GM12878 (cell line): ENCODE measurements around the gene VPS13C. TPM values are rescaled to one million over a fixed set of nuclear protein-coding genes. Genes with fewer than 3 reads are reported as not detected.

ENCODE experiments used
- BHLHE40 ChIP-seq, 2 experiments: fragments of 450-650 bp in 1 of 2; IDR thresholded peaks; 2 replicates each; pipeline ENCODE4 v1.6.1; 2011 to 2017; ENCODE audit warnings: low read depth in 2 of 2, borderline replicate concordance in 1 of 2, improper control_type of control experiment in 1 of 2, low read length in 1 of 2, mild to moderate bottlenecking in 1 of 2
- CBX5 ChIP-seq: sonication (generic); IDR thresholded peaks from 2 replicates; pipeline ENCODE4 v1.6.1; 2016; ENCODE audit warnings: low read depth, moderate library complexity, mild to moderate bottlenecking, inconsistent platforms
- CHD1 ChIP-seq: IDR thresholded peaks from 2 replicates; pipeline ENCODE4 v1.6.1; 2012; ENCODE audit warnings: low read depth, low read length, improper control_type of control experiment
- ELK1 ChIP-seq: IDR thresholded peaks from 2 replicates; pipeline ENCODE4 v1.6.1; 2012; ENCODE audit warnings: low read depth, low read length, improper control_type of control experiment
- FOXM1 ChIP-seq: IDR thresholded peaks from 2 replicates; pipeline ENCODE4 v1.6.1; 2012; ENCODE audit warnings: low read depth, mild to moderate bottlenecking, inconsistent platforms, low read length, moderate library complexity
- GATAD2B ChIP-seq: fragments of 450-650 bp; conservative IDR thresholded peaks from 2 replicates; pipeline ENCODE4 v1.6.1; 2017; ENCODE audit warnings: low read depth, mild to moderate bottlenecking, moderate library complexity
- HSF1 ChIP-seq: fragments of 150-350 bp; IDR thresholded peaks from 2 replicates; pipeline ENCODE4 v1.6.1; 2014; ENCODE audit warnings: mild to moderate bottlenecking, low read depth, low read length
- IRF4 ChIP-seq: IDR thresholded peaks from 2 replicates; pipeline ENCODE4 v1.6.1; 2011; ENCODE audit warnings: low read depth, low read length
- MYB ChIP-seq: fragments of 150-350 bp; IDR thresholded peaks from 2 replicates; pipeline ENCODE4 v1.6.1; 2014; ENCODE audit warnings: mild to moderate bottlenecking, low read depth, low read length, borderline replicate concordance
- NR2C2 ChIP-seq: IDR thresholded peaks from 2 replicates; pipeline ENCODE4 v1.6.1; 2011; ENCODE audit warnings: borderline replicate concordance, low read depth; ENCODE audit not compliant: control insufficient read depth, insufficient read length
- POLR2AphosphoS5 ChIP-seq: IDR thresholded peaks from 2 replicates; pipeline ENCODE4 v1.6.1; 2011; ENCODE audit warnings: mild to moderate bottlenecking, low read length, inconsistent platforms
- RUNX3 ChIP-seq: IDR thresholded peaks from 2 replicates; pipeline ENCODE4 v1.6.1; 2012; ENCODE audit warnings: low read length, inconsistent platforms
- SPI1 ChIP-seq: IDR thresholded peaks from 2 replicates; pipeline ENCODE4 v1.6.1; 2011; ENCODE audit warnings: low read depth, mild to moderate bottlenecking, low read length, moderate library complexity, borderline replicate concordance; ENCODE audit not compliant: insufficient read depth
- SRF ChIP-seq, 2 experiments: IDR thresholded peaks; 2 replicates each; pipeline ENCODE4 v1.6.1; 2011; ENCODE audit warnings: low read depth in 2 of 2, low read length in 2 of 2, mild to moderate bottlenecking in 1 of 2, moderate library complexity in 1 of 2
- TCF3 ChIP-seq: IDR thresholded peaks from 2 replicates; pipeline ENCODE4 v1.6.1; 2012; ENCODE audit warnings: low read depth, mild to moderate bottlenecking, low read length, borderline replicate concordance; ENCODE audit not compliant: insufficient read depth
- polyA plus RNA-seq, 11 experiments: library from polyadenylated mRNA; depleted of rRNA in 4 of 11; unstranded in 6 of 11; stranded (reverse) in 5 of 11; fragments of >200 nt; fragmentation: Nextera tagmentation in 4 of 11; fragmentation: Illumina TruSeq in 1 of 11; extraction: Ambion mirVana in 4 of 11; extraction: Trizol in 1 of 11; gene quantifications; 1 replicate in 1 of 11; 2 replicates in 10 of 11; pipeline versions ENCODE4 v1.2.1 to v1.2.3, GENCODE V29; 2011 to 2016; ENCODE audit warnings: inconsistent platforms in 2 of 11, missing spikeins in 2 of 11, low read depth in 1 of 11
- total RNA-seq, 4 experiments: library from RNA; depleted of rRNA in 3 of 4; stranded (reverse); fragments of >200 nt in 3 of 4; fragmentation: Illumina TruSeq in 1 of 4; extraction: Trizol in 1 of 4; gene quantifications; 2 replicates each; pipeline versions ENCODE4 v1.2.1 to v1.2.3, GENCODE V29; 2013 to 2021
- TF ChIP-seq, protein P1 (sequence below): fragments of 450-650 bp; IDR thresholded peaks from 2 replicates; pipeline ENCODE4 v1.6.1; 2017; ENCODE audit warnings: mild to moderate bottlenecking, low read depth, inconsistent platforms; ENCODE audit not compliant: poor library complexity, severe bottlenecking
- TF ChIP-seq, protein P2 (sequence below): fragments of 150-350 bp; IDR thresholded peaks from 2 replicates; pipeline ENCODE4 v1.6.1; 2016; ENCODE audit warnings: low read depth, low read length
- TF ChIP-seq, protein P3 (sequence below): fragments of 450-650 bp; IDR thresholded peaks from 2 replicates; pipeline ENCODE4 v1.6.1; 2017; ENCODE audit warnings: mild to moderate bottlenecking, moderate library complexity

Gene VPS13C
- total and polyA plus RNA-seq, 10 of the 15 experiments (the other 5 are each of a cell fraction or from before 2014, with no cell fraction given), result 9.3 to 53.1 (median 31.8) TPM

GRCh38 chr15:62059816-62060112, 483 bp downstream of the VPS13C start (continued):
- TF ChIP-seq, protein P1, sequence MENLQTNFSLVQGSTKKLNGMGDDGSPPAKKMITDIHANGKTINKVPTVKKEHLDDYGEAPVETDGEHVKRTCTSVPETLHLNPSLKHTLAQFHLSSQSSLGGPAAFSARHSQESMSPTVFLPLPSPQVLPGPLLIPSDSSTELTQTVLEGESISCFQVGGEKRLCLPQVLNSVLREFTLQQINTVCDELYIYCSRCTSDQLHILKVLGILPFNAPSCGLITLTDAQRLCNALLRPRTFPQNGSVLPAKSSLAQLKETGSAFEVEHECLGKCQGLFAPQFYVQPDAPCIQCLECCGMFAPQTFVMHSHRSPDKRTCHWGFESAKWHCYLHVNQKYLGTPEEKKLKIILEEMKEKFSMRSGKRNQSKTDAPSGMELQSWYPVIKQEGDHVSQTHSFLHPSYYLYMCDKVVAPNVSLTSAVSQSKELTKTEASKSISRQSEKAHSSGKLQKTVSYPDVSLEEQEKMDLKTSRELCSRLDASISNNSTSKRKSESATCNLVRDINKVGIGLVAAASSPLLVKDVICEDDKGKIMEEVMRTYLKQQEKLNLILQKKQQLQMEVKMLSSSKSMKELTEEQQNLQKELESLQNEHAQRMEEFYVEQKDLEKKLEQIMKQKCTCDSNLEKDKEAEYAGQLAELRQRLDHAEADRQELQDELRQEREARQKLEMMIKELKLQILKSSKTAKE, result no peak
- no peak for TF ChIP-seq MYB
- TF ChIP-seq IRF4, result no peak
- TF ChIP-seq TCF3, result no peak
- TF ChIP-seq SPI1, result peak; percentile 64; the same call in 1 of the 2 replicates
- TF ChIP-seq SRF (IDR thresholded peaks at IDR 0.05; ENCODE audit: low read depth in 2 of 2, low read length in 2 of 2), result no peak
- TF ChIP-seq, protein P2, sequence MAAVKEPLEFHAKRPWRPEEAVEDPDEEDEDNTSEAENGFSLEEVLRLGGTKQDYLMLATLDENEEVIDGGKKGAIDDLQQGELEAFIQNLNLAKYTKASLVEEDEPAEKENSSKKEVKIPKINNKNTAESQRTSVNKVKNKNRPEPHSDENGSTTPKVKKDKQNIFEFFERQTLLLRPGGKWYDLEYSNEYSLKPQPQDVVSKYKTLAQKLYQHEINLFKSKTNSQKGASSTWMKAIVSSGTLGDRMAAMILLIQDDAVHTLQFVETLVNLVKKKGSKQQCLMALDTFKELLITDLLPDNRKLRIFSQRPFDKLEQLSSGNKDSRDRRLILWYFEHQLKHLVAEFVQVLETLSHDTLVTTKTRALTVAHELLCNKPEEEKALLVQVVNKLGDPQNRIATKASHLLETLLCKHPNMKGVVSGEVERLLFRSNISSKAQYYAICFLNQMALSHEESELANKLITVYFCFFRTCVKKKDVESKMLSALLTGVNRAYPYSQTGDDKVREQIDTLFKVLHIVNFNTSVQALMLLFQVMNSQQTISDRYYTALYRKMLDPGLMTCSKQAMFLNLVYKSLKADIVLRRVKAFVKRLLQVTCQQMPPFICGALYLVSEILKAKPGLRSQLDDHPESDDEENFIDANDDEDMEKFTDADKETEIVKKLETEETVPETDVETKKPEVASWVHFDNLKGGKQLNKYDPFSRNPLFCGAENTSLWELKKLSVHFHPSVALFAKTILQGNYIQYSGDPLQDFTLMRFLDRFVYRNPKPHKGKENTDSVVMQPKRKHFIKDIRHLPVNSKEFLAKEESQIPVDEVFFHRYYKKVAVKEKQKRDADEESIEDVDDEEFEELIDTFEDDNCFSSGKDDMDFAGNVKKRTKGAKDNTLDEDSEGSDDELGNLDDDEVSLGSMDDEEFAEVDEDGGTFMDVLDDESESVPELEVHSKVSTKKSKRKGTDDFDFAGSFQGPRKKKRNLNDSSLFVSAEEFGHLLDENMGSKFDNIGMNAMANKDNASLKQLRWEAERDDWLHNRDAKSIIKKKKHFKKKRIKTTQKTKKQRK, result no peak
- no peak for TF ChIP-seq HSF1
- TF ChIP-seq RUNX3, result peak; percentile 55
- TF ChIP-seq POLR2AphosphoS5, result peak; percentile 43; the same call in 1 of the 2 replicates
- TF ChIP-seq, protein P3, sequence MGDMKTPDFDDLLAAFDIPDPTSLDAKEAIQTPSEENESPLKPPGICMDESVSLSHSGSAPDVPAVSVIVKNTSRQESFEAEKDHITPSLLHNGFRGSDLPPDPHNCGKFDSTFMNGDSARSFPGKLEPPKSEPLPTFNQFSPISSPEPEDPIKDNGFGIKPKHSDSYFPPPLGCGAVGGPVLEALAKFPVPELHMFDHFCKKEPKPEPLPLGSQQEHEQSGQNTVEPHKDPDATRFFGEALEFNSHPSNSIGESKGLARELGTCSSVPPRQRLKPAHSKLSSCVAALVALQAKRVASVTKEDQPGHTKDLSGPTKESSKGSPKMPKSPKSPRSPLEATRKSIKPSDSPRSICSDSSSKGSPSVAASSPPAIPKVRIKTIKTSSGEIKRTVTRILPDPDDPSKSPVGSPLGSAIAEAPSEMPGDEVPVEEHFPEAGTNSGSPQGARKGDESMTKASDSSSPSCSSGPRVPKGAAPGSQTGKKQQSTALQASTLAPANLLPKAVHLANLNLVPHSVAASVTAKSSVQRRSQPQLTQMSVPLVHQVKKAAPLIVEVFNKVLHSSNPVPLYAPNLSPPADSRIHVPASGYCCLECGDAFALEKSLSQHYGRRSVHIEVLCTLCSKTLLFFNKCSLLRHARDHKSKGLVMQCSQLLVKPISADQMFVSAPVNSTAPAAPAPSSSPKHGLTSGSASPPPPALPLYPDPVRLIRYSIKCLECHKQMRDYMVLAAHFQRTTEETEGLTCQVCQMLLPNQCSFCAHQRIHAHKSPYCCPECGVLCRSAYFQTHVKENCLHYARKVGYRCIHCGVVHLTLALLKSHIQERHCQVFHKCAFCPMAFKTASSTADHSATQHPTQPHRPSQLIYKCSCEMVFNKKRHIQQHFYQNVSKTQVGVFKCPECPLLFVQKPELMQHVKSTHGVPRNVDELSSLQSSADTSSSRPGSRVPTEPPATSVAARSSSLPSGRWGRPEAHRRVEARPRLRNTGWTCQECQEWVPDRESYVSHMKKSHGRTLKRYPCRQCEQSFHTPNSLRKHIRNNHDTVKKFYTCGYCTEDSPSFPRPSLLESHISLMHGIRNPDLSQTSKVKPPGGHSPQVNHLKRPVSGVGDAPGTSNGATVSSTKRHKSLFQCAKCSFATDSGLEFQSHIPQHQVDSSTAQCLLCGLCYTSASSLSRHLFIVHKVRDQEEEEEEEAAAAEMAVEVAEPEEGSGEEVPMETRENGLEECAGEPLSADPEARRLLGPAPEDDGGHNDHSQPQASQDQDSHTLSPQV, result no peak
- no peak for TF ChIP-seq ELK1
- no peak for TF ChIP-seq BHLHE40 (IDR thresholded peaks at IDR 0.05; ENCODE audit: borderline replicate concordance in 1 of 2, low read depth in 2 of 2, low read length in 1 of 2)
- TF ChIP-seq NR2C2, result no peak
- peak; percentile 38; the same call in 1 of the 2 replicates for TF ChIP-seq CHD1
- TF ChIP-seq GATAD2B, result no peak
- TF ChIP-seq CBX5, result peak; percentile 30; the same call in 1 of the 2 replicates
- TF ChIP-seq FOXM1, result 0 out of 2 replicates have a peak, but pooled peaks have one; percentile 10
